Hepatocyte (in vitro differentiated cells): ENCODE results near the gene CALCA.

ENCODE experiments used
- EZH2phosphoT487 ChIP-seq: fragments of 200-600 bp; sonication (generic); IDR thresholded peaks from one replicate; pipeline ENCODE4 v1.6.1; 2018; ENCODE audit warnings: antibody characterized with exemption, mild to moderate bottlenecking, low read depth, moderate library complexity; ENCODE audit not compliant: unreplicated experiment, severe bottlenecking
- TF ChIP-seq, protein P1 (sequence below): fragments of 200-600 bp; sonication (generic); IDR thresholded peaks from 2 replicates; pipeline ENCODE4 v1.5.1; 2016; ENCODE audit warnings: antibody characterized with exemption, mild to moderate bottlenecking; ENCODE audit not compliant: poor library complexity

DNA sequence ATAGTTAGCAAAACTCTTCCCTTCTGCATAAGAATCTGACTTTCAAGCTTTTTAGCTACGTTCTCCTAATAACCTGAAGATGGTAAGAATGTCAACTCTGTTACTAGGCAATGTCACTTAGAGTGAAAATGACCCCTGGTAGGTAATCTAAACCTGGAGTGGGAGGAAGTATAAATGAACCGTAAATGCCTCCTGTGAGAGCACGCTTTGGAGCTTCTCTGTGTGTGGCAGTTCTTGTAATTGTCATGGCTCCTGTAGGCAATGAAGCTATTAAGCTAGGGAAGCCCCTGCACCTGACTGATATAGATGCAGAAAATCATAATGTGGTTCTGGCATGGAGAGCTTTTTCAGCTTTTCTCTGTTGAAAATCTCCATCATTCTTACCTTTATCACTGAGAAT lies 29.4 kb downstream of the CALCA start:
- TF ChIP-seq, protein P1, sequence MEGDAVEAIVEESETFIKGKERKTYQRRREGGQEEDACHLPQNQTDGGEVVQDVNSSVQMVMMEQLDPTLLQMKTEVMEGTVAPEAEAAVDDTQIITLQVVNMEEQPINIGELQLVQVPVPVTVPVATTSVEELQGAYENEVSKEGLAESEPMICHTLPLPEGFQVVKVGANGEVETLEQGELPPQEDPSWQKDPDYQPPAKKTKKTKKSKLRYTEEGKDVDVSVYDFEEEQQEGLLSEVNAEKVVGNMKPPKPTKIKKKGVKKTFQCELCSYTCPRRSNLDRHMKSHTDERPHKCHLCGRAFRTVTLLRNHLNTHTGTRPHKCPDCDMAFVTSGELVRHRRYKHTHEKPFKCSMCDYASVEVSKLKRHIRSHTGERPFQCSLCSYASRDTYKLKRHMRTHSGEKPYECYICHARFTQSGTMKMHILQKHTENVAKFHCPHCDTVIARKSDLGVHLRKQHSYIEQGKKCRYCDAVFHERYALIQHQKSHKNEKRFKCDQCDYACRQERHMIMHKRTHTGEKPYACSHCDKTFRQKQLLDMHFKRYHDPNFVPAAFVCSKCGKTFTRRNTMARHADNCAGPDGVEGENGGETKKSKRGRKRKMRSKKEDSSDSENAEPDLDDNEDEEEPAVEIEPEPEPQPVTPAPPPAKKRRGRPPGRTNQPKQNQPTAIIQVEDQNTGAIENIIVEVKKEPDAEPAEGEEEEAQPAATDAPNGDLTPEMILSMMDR = no peak
- no peak for TF ChIP-seq EZH2phosphoT487
